ENCODE results near the gene ACRBP.

The ACRBP gene

GRCh38 chr12:6631549-6631961, 15.7 kb downstream of the ACRBP start:
- peak overlapping the region; percentile 41 for H3K4me3 ChIP-seq (ENCODE audit: low read depth, low read length)

GRCh38 chr12:6630736-6631135, 16.5 kb downstream of the ACRBP start:
- TF ChIP-seq CTCF (IDR thresholded peaks at IDR 0.05; ENCODE audit: borderline replicate concordance, insufficient read depth, low read depth, low read length) = no peak
- no peak overlapping the region for H3K4me3 ChIP-seq (ENCODE audit: low read depth, low read length)

More at GRCh38 chr12:6631549-6631961, 15.7 kb downstream of the ACRBP start:
- TF ChIP-seq CTCF (IDR thresholded peaks at IDR 0.05; ENCODE audit: borderline replicate concordance, insufficient read depth, low read depth, low read length) = no peak

- TF ChIP-seq CTCF (IDR thresholded peaks at IDR 0.05; ENCODE audit: borderline replicate concordance, insufficient read depth, low read depth, low read length) = no peak
- no peak overlapping the region for H3K4me3 ChIP-seq (ENCODE audit: low read depth, low read length)
These were observed 19.6 kb downstream of the ACRBP start for GRCh38 chr12:6627616-6628015.

- no peak overlapping the region for H3K4me3 ChIP-seq (ENCODE audit: low read depth, low read length)
- TF ChIP-seq CTCF (IDR thresholded peaks at IDR 0.05; ENCODE audit: borderline replicate concordance, insufficient read depth, low read depth, low read length) = no peak
These were observed 20.5 kb downstream of the ACRBP start for GRCh38 chr12:6626654-6627283.

- no peak for TF ChIP-seq CTCF (IDR thresholded peaks at IDR 0.05; ENCODE audit: borderline replicate concordance, insufficient read depth, low read depth, low read length)
- no peak overlapping the region for H3K4me3 ChIP-seq (ENCODE audit: low read depth, low read length)
These were observed 26.4 kb downstream of the ACRBP start for GRCh38 chr12:6620885-6621274.

- no peak overlapping the region for H3K4me3 ChIP-seq (ENCODE audit: low read depth, low read length)
- TF ChIP-seq CTCF (IDR thresholded peaks at IDR 0.05; ENCODE audit: borderline replicate concordance, insufficient read depth, low read depth, low read length) = no peak
These were observed 26.9 kb downstream of the ACRBP start for GRCh38 chr12:6620137-6620884.

All from GM12875 (cell line).